SJSA1 (cell line): ENCODE measurements around the gene DDX1. TPM values are rescaled to one million over a fixed set of nuclear protein-coding genes. Genes with fewer than 3 reads are reported as not detected.

ENCODE experiments used
- total RNA-seq: library from RNA; depleted of rRNA; stranded (reverse); fragments of >200 nt; shearing (Covaris generic); gene quantifications from 2 replicates; pipeline ENCODE4 v1.2.3, GENCODE V29; 2014; rRNA removed

Gene DDX1
- total RNA-seq, 1 experiment from 2014 or later = 140 TPM

Other genes with a start within 250 kb of the DDX1 start
- 19.1 and 33.4 TPM in 2 replicates for gene NBAS, start 30.5 kb upstream of the DDX1 start, total RNA-seq